ENCODE results near the gene PCP2.

The PCP2 gene

DNA sequence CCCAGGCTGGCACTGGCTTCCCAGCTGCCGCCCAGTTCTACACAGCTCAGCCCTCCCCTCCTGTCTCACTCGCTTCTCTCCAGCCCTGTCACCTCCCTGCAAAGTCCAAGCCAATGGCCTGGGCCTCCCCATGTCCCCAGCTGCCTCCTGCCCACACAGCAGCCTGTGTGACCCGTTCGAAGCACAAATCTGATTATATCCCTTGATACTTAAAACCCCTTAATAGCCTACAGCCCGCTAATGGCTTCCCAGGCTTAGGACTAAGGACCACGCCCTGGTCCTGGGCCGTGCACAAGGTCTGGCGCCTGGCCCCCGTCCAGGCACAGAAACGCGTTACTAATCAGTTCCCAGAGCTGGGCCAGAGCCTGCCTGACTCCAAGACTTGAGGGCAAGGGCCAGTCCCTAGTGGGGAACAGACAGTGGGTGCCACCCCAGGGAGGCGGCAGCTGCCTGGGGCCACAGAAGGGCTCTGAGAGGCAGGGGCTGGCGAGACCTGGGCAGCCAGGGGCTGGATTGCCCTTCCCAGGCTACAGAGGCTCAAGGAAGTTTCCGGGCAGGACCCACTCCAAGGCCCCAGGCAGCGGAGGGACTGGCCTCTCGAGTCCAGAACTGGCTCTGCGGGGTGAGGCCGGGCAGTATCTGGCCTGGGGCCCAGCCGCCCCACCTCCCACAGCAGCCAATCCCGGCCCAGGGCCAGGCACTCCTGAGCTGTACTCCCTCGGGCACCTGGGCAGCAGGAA lies 14.6 kb downstream of the PCP2 start:
- no peak for DNase-seq (ENCODE audit: low read depth in 3 of 3)

DNA sequence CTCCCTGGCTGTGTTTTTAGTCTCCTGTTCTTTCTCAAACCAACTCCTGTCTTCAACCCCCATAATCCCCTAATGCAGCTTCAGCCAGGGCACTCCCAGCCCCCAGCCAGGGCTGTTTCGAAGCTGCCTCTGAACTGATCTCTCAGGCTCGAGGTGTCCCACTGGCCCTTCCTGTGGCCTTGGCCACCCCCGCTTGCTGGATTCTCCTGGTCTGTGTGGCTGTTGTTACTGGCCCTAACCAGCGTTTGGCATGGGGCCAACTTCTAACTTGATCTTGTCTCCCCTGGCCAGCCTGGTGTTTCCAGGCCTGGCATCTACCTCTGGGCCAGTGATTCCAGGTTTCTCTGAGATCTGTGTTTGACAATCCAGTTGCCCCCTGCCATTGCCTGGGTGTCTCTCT lies 15.2 kb downstream of the PCP2 start:
- no peak for DNase-seq (ENCODE audit: low read depth in 3 of 3)

DNA sequence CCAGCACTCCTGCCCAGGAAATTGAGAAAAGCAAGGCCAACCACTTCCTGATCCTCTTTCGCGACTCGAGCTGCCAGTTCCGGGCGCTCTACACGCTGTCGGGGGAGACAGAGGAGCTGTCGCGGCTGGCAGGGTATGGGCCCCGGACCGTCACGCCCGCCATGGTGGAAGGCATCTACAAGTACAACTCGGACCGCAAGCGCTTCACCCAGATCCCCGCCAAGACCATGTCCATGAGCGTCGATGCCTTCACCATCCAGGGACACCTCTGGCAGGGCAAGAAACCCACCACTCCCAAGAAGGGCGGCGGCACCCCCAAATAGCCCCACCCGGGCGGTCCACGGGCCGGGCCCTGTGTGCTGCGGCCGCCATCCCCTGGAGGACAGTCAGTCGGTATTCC lies 15.8 kb downstream of the PCP2 start:
- DNase-seq (ENCODE audit: low read depth in 3 of 3) = no peak

DNA sequence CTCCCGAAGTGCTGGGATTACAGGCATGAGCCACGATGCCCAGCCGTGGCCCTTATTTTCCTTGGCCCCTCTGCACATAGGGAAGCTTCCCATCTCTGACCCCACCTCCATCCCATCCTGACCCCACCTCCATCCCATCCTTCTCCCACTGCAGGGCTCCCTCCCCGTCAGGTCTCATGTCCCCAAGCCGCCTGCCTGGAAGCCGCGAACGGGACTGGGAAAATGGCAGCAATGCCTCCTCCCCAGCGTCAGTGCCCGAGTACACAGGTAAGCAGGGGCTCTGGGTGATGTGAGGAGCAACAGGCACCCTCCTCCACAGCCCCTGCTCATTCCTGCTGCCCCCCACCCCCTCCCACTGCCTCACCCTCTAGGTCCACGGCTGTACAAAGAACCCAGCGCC lies 16.3 kb downstream of the PCP2 start:
- no peak for DNase-seq (ENCODE audit: low read depth in 3 of 3)

DNA sequence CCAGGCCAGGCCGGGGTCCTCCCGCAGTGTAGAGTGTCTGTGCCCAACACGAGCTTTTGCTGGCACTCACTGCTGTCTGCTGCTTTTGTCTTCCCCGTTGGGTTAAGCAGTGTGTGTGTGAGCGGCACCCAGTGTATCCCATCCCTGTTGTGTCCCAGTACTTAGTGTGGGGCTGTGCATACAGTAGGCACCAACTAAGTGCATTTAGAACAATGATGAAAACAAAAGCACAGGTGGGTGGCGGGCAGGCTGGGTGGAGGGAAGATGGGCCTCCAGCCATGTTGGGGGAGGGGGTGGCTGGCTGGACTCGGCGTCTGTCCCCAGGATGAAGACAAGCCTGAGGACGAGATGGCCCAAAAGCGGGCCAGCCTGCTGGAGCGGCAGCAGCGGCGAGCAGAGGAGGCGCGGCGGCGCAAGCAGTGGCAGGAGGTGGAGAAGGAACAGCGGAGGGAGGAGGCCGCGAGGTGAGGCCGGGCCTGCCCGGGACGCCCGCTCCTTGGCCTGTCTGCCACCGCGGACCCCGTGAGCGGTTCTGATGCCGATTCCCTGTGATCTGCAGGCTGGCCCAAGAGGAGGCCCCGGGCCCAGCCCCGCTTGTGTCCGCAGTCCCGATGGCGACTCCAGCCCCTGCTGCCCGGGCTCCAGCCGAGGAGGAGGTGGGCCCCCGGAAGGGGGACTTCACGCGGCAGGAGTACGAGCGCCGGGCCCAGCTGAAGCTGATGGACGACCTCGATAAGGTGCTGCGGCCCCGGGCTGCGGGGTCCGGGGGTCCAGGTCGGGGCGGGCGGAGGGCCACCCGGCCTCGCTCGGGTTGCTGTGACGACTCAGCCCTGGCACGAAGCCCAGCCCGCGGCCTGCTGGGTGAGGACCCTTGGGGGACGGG lies 18.4 kb downstream of the PCP2 start:
- no peak for DNase-seq (ENCODE audit: low read depth in 3 of 3)

DNA sequence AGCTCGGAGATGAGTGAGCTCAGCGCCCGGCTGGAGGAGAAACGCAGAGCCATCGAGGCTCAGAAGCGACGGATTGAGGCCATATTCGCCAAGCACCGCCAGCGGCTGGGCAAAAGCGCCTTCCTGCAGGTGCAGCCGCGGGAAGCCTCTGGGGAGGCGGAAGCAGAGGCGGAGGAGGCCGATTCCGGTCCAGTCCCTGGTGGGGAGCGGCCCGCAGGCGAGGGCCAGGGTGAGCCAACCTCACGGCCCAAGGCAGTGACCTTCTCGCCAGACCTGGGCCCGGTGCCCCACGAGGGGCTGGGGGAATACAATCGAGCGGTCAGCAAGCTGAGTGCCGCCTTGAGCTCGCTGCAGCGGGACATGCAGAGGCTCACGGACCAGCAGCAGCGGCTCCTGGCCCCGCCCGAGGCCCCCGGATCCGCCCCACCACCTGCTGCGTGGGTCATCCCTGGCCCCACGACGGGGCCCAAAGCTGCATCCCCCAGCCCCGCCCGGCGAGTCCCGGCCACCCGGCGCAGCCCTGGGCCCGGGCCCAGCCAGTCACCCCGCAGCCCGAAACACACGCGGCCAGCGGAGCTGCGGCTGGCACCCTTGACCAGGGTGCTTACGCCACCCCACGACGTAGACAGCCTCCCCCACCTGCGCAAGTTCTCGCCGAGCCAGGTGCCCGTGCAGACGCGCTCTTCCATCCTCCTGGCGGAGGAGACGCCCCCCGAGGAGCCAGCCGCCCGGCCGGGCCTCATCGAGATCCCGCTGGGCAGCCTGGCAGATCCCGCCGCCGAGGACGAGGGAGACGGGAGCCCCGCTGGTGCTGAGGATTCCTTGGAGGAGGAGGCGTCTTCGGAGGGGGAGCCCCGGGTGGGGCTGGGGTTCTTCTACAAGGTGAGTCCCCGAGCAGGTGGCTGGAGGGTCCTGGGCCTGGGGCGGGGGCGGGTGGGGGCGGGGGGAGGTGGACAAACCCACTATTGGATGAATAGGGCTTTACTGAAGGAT lies 20.9 kb downstream of the PCP2 start:
- DNase-seq (ENCODE audit: low read depth in 3 of 3) = no peak

DNA sequence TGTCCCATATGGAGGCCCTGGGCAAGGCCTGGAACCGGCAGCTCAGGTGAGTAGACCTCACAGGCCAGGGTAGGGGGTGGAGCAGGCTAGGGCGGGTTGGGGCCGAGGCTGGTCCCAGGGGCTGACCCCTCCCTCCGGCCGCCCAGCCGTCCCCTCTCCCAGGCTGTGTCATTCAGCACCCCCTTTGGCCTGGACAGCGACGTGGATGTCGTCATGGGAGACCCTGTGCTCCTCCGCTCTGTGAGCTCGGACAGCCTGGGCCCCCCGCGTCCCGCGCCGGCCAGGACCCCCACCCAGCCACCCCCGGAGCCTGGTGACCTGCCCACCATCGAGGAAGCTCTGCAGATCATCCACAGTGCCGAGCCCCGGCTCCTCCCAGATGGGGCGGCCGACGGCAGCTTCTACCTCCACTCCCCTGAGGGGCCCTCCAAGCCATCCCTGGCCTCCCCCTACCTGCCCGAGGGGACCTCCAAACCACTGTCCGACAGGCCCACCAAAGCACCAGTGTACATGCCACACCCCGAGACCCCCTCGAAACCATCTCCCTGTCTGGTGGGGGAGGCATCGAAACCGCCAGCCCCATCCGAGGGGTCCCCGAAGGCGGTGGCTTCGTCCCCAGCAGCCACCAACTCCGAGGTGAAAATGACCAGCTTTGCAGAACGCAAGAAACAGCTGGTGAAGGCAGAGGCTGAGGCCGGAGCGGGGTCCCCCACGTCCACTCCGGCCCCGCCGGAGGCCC lies 21.8 kb downstream of the PCP2 start:
- no peak for DNase-seq (ENCODE audit: low read depth in 3 of 3)

DNA sequence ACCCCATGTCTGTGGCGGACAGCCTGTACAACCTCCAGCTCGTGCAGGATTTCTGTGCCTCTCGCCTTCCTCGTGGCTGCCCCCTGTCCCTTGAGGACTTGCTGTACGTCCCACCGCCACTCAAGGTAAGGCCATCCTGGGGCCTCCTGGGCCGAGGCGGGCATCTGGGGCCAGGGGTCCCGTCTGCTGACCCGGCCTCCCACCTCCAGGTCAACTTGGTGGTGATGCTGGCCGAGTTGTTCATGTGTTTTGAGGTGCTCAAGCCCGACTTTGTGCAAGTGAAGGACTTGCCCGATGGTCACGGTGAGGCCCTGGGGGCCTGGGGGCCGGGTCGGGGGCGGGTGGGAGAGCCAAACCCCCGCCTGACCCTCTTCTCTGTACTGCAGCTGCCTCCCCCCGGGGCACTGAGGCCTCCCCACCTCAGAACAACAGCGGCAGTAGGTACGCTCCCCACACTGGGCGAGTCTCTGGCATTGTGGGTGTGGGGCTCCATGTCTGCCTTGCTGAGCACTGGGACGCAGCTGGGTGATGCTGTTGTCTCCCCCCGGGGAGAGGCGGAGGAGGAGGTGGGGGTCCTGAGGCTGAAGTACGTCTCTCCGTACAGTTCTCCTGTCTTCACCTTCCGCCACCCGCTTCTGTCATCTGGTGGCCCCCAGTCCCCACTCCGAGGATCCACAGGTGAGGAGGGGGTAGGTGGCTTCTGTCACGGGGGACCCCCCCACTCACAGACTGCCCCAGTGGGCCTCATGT lies 22.9 kb downstream of the PCP2 start:
- DNase-seq (ENCODE audit: low read depth in 3 of 3) = no peak

DNA sequence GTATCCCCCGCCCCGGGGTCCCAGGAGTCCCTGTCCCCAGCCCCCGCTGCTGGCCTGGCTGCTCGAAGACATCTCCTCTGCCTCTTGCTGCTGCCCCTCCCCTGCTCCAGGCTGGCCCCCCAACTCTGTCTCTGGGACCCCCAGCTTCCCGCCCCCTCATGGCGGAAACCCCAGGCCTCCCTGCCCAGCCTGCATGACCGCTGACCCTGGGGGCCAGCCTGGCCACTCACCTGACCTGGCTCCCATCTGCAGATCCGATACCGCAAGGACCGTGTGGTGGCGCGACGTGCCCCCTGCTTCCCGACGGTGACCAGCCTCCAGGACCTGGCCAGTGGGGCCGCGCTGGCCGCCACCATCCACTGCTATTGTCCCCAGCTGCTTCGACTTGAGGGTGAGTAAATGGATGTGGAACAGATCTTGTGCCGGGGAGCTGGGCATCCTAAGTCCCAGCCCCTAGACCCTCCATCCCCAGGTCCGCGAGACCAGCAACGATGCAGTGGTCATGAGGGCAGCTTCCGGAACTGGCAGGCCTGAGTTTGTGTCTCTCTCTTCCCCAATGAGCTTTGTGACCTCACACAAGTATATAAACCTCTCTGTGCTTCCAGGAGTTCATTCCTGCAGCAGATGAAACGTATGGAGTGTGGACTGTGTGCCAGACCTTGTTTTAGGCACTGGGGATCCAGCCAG lies 25.5 kb downstream of the PCP2 start:
- no peak for DNase-seq (ENCODE audit: low read depth in 3 of 3)

DNA sequence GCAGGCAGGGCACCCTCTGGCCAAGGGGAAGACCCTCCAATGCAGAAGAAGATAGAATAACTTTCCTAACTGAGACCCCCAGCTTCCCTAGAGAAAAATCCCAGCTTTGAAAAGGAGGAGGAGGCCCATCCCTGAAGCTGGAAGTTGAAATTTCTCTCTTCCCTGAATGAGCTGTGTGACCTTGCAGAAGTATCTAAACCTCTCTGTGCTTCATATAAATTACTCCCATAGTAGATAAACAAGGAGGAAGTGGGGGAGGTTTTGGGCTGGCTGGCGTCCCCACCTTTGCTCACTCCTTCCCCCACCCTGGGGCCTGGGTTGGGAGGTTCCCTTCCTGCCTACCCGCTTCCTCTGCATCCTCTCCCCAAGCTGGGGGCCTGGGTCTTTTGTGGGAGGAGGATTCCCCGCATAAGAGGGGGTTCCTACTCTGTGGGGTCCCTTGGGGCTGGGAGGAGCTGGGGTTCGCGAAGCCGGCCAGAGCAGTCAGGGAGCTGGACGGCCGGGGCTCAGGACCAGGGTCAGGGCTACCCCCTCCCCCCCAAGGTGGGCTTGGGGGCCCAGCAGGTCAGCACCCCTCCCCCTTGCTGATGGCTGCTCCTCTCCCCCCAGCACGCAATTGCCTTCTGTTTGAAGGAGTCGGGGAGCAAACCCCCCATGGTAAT lies 26.2 kb downstream of the PCP2 start:
- no peak for DNase-seq (ENCODE audit: low read depth in 3 of 3)

DNA sequence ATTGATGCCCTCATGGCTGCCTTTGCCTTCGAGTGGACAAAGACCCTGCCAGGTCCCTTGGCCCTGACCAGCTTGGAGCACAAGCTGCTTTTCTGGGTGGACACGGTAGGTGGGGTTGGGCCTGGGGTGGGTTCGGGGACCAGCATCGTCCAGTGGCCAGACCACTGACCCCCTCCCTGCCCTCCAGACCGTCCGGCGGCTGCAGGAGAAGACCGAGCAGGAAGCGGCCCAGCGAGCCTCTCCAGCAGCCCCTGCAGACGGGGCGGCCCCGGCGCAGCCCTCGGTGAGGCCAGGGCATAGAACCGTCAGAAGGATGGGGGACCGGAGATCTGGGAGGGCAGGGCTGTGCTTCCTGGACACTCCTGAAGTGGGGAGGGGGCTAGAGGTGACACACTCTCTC lies 27.2 kb downstream of the PCP2 start:
- no peak for DNase-seq (ENCODE audit: low read depth in 3 of 3)

DNA sequence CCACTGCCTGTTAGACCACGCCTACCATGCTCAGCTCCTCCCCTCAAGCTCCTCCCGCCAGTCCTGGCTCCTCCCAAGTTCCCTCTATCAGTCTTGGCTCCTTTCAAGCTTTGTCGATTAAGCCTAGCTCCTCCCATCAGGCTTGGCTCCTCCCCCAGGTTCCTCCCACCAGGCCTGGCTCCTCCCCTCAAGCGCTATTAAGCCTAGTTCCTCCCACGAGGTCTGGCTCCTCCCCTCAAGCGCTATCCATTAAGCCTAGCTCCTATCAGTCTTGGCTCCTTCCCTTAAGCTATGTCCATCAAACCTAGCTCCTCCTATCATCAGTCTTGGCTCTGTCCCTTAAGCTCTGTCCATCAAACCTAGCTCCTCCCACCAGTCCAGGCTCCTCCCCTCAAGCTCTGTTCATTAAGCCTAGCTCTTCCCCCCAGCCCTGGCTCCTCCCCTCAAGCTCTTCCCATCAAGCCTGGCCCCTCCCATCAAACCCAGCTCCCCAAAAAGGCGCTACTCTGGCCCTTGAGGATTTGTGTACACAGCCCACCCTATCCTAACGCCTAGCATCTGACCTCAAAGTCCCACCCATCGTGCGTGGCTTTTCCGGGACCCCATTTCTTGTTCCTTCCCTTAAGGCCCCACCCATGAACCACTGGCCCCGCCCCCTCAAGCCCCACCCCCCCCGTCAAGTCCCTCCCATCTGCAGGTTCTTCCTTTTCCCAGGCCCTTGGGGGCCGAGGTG lies 27.9 kb downstream of the PCP2 start:
- DNase-seq (ENCODE audit: low read depth in 3 of 3) = peak in 1 of 3 experiments; percentile 49

DNA sequence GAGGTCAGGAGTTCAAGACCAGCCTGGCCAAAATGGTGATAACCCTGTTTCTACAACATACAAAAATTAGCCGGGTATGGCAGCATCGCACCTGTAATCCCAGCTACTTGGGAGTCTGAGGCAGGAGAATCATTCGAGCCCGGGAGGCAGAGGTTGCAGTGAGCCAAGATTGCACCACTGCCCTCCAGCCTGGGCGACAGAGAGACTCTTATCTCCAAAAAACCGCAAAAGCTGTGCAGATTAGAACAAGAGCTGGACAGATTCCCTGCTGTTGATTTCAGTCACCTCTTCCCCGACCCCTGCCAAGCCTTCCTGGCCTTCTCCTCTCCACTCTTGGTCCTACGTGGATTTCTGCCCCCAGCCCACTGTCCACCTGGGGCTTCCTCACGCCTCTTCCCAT lies 29.6 kb downstream of the PCP2 start:
- DNase-seq (ENCODE audit: low read depth in 3 of 3) = no peak

DNA sequence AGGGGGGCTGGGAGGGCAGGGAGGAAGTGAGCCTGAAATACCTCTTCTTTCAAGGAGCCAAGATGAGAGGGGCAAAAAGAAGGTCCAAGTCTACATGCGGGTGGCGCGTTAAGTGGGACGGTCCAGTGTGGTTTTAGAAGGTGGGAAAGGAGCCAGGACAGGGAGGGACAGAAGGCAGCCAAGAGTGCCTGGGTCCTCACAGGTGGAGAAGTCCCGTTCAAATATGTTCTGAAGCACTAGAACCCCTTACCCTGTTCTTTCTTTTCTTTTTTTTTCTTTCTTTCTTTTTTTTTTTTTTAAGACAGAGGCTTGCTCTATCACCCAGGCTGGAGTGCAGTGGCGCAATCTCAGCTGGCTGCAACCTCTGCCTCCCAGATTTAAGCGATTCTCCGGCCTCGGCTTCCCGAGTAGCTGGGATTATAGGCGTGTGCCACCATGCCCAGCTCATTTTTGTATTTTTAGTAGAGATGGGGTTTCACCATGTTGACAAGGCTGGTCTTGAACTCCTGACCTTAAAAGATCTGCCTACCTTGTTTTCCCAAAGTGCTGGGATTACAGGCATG lies 30.5 kb downstream of the PCP2 start:
- DNase-seq (ENCODE audit: low read depth in 3 of 3) = no peak

DNA sequence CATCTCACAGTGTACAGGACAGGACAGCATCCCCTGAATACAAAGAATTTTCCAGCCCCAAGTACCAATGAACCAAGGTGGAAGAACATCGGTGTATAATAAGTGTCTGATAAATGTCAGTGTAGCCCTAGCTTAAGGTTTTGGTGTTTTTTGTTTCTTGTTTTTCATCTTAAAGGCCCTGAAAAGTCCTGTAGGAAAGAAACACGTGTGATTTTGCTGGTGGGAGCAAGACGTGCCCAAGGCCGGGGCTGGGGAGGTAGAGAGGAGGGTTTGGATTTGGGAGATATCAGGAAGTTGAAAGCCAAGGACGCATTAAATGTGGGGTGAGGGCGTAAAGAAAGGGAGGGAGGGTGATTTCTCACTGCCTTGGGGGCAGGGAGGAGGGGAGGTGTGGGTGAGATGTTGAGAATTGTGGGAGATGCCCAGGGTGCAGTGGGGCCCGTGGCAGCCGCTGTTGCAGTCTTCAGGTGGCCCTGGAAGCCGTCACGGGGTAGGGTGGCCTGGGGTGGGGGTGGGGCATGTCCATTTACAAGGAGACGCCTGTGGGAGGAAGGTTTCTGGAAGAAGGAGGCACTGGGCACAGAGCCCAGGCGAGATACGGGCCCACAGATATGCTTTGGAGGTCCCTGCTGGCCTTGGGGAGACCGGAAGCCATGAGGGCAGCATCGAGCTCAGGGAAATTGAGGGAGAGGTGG lies 31.1 kb downstream of the PCP2 start:
- no peak for DNase-seq (ENCODE audit: low read depth in 3 of 3)

DNA sequence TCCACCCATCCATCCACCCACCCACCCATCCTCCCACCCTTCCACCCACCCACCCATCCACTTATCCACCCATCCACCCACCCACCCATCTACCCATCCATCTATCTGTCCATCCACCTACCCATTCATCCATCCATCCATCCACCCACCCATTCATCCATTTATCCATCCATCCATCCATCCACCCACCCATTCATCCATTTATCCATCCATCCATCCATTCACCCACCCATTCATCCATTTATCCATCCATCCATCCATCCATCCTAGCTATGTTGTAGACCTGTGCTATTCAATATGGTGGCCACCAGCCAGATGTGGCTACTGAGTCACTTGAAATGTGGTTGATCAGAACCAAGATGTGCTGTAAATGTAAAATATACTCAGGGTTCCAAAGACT lies 32.8 kb downstream of the PCP2 start:
- DNase-seq (ENCODE audit: low read depth in 3 of 3) = no peak

DNA sequence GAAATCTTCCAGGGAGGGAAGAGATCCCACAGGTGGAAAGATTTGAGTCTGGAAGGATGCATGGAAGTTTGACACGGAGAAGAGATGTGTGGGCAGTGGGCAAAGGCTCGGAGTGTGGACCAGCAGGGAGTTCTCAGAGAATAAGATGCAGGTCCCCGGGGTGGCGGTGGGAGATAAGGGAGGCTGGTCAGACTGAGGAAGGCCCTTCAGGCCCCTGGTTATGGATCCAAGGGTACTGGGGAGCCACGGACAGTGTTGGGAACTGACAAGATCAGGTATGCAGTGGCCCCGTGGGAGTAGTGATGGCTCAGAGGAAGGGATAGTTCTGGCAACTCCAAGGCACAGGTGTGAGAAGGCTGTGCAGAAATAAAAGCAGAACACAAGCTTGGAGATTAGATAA lies 35.3 kb downstream of the PCP2 start:
- no peak for DNase-seq (ENCODE audit: low read depth in 3 of 3)

DNA sequence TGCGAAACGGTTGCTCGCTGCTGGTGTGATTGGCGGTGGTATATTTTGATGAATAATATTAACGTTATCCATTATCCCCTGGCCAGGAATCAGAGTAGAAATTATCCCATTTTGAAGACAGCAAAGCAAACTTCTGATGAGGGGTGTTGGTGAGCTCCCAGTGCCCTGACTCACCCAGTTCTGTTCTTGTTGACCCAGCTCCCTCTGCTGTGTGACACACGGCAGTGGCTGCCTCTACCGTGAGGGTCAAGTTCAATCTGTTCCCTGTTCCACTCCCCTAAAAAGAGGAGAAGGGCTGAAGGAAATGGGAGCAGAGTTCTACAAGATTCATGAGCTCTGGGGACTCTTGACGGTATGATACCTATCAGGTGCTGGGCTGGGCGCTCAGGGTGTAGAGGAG lies 35.8 kb downstream of the PCP2 start:
- DNase-seq (ENCODE audit: low read depth in 3 of 3) = no peak

Measured in stimulated activated CD4-positive, alpha-beta T cell treated with anti-CD3 and anti-CD28 coated beads, TNF-alpha, amount 100 ng/mL, for 24 hours (primary cell).